Umbilical cord (tissue), 2 donors: Measurements from ENCODE around the gene TMEM245. TPM values are rescaled to one million over a fixed set of nuclear protein-coding genes. Genes with fewer than 3 reads are reported as not detected.
"Not testable (repeated sequence)": the region's sequence is repeated elsewhere in the genome, so short reads cannot be mapped to it uniquely, and the experiment has no call there.

Source experiments
- DNase-seq: peaks from one replicate; pipeline ENCODE4 v3.0.0-alpha.2; 2015; ENCODE audit warnings: low spot score
- total RNA-seq: library from RNA; depleted of rRNA; stranded (reverse); fragments of >200 nt; gene quantifications from one replicate; pipeline ENCODE4 v1.2.3, GENCODE V29; 2014; ENCODE audit warnings: low replicate concordance; ENCODE audit not compliant: insufficient read depth

Gene TMEM245
- total RNA-seq, 1 donor from 2014 or later, result 75.4 TPM

DNA sequence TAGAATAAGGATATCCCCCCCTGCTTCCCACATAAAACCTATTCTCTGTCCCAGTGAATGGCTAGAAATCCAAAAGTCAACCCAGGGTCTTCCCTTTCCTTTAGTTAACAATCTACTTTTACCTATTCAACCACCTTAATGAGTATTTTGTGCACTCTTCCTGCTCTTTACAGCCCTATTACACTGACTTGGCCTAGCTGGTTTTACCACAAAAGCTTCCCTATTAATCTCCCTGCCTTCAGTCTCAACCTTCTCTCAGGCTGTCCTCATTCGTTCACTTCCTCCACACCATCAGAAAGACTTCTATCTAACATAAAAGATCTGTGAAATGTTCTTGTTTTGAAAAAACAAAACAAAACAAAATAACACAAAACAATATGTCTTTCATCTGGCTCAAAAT lies 122.6 kb downstream of the TMEM245 start:
- no peak for DNase-seq

DNA sequence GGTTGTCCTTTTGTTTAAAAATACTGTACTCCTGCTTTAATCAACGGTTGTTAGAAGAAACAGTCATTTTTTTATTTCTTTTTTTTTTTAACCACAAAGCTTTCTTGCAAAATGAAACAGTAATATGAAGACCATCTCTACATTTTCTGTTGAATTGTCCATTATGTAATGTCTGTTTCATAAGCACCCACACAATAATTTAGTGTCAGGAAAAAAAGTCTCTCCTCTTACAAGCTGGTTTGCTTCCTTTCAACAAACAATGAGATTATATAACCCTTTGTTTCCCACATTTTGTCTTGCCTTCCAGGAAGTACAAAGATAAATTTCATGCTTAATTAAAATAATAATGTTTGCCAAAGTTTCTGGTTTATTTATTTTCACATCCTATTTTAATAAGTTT lies 123.1 kb downstream of the TMEM245 start:
- DNase-seq, result no peak

DNA sequence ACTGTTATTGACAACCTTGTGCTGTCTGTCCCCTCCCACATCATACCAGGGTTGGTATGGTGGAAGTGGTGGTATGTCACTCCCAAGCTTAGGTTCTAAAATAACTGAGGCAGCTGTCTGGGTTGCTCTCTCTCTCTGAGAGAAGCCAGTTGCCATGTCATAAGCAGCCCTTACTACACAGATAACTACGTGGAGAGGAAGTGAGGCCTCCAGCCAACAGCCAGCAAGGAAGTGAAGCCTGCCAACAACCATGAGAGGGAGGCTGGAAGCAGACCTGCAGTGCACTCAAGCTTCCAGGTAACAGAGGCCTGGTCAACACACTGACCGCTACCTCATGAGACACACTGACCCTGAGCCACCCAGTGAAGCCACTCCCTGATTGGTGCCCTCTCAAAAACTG lies 125.1 kb downstream of the TMEM245 start:
- DNase-seq, result peak; percentile 35

DNA sequence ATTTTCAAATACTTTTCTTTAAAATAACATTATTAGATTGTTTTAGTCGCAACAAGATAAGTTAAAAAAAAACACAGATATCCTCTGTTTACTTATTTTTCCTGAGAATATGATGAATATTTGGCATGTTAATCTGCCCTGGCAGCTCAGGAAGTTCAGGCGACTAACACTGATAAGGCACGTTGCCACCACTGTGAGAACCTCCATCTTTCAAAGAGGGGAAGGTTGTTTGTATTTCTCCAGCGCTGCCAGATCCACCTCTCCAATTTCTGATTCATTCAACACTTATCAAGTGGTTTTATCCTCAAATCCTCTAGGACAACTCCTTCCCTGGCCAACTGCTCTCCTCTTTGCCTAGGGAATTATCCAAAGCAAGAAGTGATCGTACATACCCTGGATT lies 128.3 kb downstream of the TMEM245 start:
- no peak for DNase-seq

DNA sequence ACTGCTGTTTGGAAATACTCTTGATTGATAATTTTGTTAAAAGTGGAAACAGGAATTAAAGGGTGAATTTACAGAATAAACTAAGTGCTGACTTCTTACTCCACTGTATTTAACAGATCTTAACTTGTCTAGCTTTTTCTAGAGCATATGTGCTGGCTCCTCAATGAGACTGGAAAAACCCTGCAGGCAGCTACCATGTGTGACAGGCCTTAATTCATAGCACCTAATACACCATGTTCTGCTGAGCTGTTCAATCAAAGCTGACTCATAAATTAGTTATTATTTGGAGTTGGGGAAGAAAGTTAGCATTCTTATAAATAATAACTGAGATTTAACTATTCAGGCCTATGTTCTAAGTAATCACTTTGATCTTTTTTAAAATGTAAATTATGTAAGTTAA lies 135.9 kb downstream of the TMEM245 start:
- no peak for DNase-seq

DNA sequence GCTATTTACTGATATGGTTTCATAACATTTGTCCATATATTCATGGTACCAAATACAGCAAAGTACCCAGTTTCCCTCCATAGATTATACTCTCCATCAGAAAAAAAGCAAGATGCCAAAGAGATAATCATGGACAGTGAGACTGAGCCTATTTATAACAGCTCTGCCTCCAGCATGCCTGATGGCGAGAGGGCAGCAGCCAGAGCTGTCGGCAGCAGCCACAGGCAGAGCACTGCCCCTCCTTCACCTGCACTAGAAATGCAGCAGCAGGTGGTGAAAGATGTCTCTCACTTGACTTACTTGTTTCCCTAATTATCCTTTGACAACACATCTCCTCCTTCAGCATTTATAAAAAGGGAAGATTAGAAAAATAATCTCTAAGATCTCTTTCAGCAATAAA lies 138.9 kb downstream of the TMEM245 start:
- no peak for DNase-seq

DNA sequence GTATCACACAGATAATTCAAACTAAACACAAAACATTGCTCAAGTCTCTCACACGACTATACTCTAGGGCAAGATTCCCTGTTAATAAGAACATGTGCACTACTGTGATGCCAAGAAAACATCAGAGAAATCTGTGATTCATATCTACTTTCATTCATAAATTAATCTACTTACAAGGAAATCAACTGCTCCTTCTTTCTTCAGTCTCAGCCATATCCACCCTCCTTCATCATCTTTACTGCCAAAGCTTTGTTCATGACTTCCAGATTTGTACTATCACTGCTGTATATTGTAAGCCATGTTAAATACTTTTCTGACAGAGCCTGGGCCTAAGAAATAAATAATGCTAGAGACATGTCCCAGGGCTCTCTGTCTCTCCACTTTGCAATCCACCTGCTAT lies 141.5 kb downstream of the TMEM245 start:
- no peak for DNase-seq

DNA sequence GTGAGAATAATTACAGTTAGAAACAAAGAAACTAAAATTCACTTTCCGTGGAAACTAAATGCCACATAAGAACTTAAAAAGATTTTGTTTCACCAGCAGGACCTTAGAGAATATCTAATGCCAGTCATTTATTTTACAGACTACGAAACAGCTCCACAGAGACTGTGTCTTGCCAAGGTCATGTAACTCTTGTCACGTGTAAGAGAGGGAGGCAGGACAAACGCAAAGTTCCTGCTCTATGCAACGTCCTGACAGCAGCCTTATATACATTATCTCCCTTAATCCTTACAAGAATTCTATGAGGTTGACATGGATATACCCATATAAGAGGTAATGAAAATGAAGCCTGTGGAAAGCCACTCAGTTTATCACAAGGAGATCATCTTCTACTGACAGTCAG lies 145.9 kb downstream of the TMEM245 start:
- peak; percentile 74 for DNase-seq

DNA sequence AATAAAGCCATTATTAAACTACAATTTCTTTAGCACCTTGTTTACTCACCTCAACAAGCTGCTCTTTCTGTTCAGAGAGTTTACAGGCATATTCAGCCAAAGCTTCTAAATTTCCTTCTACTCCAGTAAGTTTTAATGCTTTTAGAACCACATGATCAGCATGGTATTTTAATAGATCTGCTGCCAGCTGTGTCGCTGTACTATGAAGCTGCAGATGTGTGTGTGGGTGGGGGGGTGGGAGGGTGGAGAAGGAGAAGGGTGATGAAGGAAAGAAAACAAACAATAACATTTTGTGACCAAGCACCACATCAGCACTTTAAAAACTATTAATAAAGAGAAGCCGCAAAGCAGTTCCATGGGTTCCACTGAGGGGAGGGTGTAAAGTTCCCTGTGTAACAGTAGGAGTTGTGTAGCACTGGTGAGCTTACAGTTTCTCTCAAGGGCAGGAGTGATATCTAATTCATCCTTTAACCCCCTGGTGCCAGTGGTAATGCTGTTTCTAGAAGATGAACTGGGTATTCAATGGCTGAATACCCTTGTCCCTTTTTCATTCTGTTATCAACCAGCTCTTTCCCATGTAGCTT lies 147.0 kb downstream of the TMEM245 start:
- DNase-seq, result peak; percentile 74

DNA sequence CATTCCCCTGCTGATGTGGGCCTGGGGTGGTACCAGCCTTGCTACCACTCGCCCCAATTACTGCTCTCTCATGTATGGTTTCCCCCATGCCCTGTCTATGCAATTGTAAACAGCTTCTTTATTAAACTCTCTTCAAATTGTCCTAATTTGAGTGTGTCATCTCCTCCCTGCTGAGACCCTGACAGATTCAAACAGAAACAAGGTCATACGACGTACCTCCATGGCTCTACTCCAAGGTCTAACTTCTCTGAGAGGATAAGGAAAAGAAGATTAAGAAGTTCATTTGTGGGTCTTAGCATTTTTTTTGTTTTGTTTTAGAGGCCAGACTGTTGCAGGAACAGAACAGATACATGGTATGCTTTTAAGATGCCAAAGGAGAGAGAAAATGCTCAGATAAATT lies 147.6 kb downstream of the TMEM245 start:
- DNase-seq, result peak; percentile 7

DNA sequence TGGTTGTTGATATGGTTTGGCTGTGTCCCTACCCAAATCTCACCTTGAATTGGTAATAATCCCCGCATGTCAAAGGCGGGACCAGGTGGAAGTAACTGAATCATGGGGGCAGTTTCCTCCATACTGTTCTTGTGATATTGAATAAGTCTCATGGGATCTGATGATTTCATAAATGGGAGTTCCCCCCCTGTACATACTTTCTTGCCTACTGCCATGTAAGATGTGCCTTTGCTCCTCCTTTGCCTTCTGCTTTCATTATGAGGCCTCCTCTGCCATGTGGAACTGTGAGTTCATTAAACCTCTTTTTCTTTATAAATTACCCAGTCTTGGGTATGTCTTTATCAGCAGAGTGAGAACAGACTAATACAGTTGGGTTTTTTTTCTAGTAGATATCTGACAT lies 148.4 kb downstream of the TMEM245 start:
- DNase-seq, result not testable (repeated sequence)

DNA sequence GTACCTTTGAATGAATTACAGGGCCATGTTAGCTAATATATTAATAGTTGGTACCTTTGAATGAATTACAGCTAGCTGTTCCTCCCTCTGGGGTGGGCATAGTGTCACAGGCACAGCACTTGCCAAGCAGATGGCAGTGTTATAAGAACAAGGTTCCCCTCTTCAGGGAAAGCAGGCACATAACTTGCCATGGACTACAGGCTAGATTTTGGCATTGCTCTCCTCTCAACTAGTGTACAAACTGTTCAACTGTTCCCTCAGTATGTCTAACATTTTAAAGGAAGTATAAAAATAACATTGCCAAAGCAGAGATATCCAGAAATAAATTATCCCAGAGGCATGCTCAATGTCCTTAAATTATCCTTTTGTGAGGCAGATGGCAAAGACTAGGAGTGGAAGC lies 151.8 kb downstream of the TMEM245 start:
- DNase-seq, result no peak

Other genes with a start within 250 kb of the TMEM245 start
- 56.6 TPM for gene ELP1, start 185.8 kb downstream of the TMEM245 start, total RNA-seq
- 4.6 TPM for gene ABITRAM, start 185.5 kb downstream of the TMEM245 start, total RNA-seq
- 68.9 TPM for gene CTNNAL1, start 106.4 kb downstream of the TMEM245 start, total RNA-seq
- gene FRRS1L, start 47.3 kb upstream of the TMEM245 start, total RNA-seq, result 9.1 TPM
- 5.3 TPM for gene EPB41L4B, start 201.1 kb upstream of the TMEM245 start, total RNA-seq